H1 (cell line): ENCODE results near the gene MMP19. TPM values are rescaled to one million over a fixed set of nuclear protein-coding genes. Genes with fewer than 3 reads are reported as not detected.

Experiments
- BRCA1 ChIP-seq: IDR thresholded peaks from 2 replicates; pipeline ENCODE4 v1.6.1; 2012; ENCODE audit warnings: low read depth, low read length, improper control_type of control experiment
- CHD7 ChIP-seq: fragments of 300-600 bp; sonication (generic); IDR thresholded peaks from 2 replicates; pipeline ENCODE4 v1.7.1; 2012; ENCODE audit warnings: low read length, moderate library complexity, mild to moderate bottlenecking, inconsistent platforms; ENCODE audit not compliant: insufficient replicate concordance
- PHF8 ChIP-seq: fragments of 200-600 bp; sonication (generic); conservative IDR thresholded peaks from 2 replicates; pipeline ENCODE4 v1.7.1; 2012; ENCODE audit warnings: low read depth, mild to moderate bottlenecking, inconsistent platforms, low read length, moderate library complexity
- polyA plus RNA-seq, 7 experiments: library from polyadenylated mRNA; depleted of rRNA in 3 of 7; stranded (reverse) in 5 of 7; unstranded in 2 of 7; fragments of >200 nt in 5 of 7; fragments of 200-250 nt in 2 of 7; gene quantifications; 1 replicate in 5 of 7; 2 replicates in 1 of 7; 4 replicates in 1 of 7; pipeline versions ENCODE4 v1.2.1 to v1.2.3, GENCODE V29; 2011 to 2013; ENCODE audit warnings: missing spikeins in 2 of 7, mixed read lengths in 2 of 7
- total RNA-seq: library from RNA; stranded (reverse); fragmentation: NEBNext Ultra II Directional; extraction: Animal tissue kit (Norgen Biotek cat#: 25700); gene quantifications from 2 replicates; pipeline ENCODE4 v1.2.1, GENCODE V29; 2021

The MMP19 gene
- total and polyA plus RNA-seq, 2 of the 8 experiments (the other 6 are each of a cell fraction or from before 2014, with no cell fraction given), result 2.7 to 3.3 TPM

GRCh38 chr12:55818140-55818728 lies 24.5 kb downstream of the MMP19 start (continued):
- no peak for TF ChIP-seq CHD7
- peak; percentile 5 for TF ChIP-seq PHF8
- TF ChIP-seq BRCA1, result no peak
